ENCODE data around the gene CIAO2A.
A peak's percentile ranks its signal among the peaks of the same experiment; 100 is the strongest.
"Not testable (repeated sequence)": the region's sequence is repeated elsewhere in the genome, so short reads cannot be mapped to it uniquely, and the experiment has no call there.

The CIAO2A gene

DNA sequence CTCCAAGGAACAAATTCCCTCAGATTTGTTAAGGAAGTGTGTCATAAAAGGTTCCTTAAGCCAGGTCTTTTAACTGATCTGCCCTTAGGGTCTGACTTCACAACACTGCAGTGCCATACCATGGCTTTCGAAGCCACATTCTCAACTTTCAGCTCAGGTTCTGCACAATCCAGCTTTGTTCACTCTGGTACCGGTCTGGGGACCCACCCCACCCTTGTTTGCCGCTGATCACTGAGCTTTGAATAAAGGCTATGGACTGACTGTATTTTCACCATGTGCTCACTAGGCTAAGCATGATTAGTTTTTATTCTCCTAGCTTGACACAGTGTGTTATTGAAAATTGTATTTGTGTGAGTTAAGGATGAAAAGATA, 18.0 kb upstream of the CIAO2A start:
- no peak for DNase-seq

DNA sequence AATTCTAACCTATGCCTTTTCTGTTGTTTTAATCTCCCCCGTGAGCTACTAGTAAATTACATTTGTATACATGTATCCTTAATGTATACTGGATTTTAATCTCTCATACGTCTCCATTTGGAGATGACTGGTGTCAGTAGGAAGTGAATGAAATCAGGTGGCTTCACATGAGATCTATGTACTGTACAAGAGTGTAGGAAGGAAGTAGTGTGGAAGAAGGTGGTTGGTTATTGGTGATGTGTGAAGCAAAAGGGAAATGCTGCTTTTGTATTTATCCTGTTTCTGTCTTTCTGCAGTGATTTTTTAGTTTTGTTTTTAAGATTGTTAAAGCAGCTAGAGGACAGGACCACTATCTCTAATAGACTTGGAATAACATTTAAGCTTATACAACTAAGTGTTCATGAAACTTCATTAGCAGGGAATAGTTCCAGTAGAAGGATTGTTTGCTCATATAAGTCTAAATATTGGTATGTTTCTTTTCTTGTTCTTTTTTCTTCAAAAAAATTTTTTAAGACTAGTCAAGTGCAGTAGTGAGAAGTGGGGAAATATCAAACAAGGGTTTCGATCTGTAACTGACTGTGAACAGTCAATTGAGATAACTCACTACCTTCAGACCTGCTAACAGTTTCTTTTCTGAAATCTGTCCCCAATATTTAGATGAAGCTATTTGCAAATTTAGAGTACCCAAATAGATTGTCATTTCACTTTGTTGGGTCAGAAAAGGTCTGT, 17.5 kb upstream of the CIAO2A start:
- no peak for DNase-seq

DNA sequence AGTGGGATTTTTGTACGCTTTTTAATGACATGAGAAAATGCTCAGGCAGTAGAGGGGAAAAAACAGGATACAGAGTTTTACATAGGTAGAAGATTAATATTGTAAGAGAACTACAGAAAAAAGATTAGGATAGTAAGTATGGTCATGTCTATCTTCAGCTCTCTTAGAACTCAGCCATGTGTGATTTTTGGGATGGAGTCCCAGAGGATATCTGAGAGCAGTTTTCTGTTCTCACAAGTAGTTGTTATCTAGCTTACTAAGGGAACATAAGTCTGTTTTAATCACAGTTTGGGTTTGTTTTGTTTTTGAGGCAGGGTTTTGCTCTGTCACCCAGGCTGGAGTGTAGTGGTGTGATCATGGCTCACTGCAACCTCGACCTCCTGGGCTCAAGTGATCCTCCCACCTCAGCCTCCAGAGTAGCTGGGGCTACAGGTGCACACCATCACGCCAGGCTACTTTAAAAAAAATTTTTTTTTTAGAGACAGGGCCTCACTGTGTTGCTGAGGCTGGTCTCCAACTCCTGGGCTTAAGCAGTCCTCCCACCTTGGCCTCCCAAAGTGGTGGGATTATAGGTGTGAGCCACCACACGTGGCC, 16.6 kb upstream of the CIAO2A start:
- DNase-seq, result not testable (repeated sequence)

DNA sequence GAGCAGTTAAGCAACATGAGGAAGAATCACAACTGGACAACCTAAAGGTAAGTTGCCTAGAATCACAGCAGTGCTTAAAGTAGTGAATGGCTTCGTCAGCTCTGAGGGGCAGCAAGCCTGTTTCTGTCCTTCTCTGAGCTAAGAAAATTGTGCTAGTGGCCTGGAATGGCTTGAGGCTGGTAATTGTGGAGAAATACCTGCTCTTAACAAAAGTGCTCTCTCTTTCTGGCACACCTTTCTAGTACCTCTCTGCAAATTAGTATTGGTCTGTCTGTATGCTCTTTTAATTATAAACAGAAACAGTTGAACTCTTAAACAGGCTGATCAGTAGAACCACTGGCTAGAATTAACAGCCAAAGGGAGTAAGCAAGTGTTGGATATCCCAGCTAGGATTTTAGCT, 13.7 kb upstream of the CIAO2A start:
- DNase-seq, result no peak

DNA sequence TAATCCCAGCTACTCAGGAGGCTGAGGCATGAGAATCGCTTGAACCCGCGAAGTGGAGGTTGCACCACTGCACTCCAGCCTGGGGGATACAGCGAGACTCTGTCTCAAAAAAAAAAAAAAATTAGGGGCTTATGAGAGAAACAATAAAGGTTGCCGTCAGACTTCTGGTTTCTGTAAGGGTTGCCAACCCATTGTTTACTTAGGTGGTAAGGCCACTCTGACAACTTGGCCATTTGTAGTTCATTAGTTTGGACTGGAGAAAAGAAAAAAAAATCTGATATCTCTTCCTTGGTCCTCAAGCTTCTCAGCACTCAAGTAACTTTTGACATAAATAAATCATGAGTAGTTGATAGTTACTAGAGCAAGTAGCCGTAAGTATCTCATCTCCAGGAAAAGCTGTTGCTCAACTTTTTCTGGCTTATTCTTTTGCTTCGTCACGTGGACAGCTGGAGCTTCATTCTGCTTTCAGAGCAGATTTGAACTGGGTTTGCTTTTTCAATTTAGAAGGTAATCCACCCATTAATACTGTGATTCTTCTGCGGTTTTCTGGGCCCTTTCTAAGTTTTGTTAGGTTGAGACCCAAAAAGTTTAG, 11.6 kb upstream of the CIAO2A start:
- DNase-seq, result no peak

DNA sequence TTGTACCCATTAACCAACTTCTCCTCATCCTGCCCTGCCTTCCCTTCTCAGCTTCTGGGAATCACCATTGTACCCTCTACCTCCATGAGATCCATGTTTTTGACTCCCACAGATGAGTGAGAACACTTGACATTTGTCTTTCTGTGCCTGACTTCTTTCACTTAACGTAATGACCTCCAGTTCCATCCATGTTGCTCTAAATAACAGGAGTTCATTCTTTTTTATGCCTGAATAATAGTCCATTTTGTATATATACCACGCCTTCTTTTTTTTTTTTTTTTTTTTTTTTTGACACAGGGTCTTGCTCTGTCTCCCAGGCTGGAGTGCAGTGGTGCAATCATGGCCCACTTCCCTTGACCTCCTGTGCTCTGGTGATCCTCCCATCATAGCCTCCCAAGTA, 8.9 kb upstream of the CIAO2A start:
- DNase-seq, result no peak

DNA sequence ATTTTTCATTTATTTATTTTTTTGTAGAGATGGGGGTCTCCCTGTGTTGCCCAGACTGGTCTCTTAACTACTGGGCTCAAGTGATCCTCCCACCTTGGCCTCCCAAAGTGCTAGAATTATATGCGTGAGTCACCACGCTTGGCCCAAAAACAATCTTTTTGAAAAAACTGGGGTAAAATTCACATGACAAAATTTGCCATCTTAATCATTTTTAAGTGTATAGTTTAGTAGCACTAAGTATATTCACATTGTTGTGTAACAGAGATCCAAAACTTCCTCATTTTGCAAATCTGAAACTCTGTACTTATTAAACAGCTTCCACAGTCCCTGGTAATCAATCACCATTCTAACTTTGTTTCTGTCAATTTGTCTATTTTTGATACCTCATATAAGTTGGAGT, 7.3 kb upstream of the CIAO2A start:
- DNase-seq, result no peak

DNA sequence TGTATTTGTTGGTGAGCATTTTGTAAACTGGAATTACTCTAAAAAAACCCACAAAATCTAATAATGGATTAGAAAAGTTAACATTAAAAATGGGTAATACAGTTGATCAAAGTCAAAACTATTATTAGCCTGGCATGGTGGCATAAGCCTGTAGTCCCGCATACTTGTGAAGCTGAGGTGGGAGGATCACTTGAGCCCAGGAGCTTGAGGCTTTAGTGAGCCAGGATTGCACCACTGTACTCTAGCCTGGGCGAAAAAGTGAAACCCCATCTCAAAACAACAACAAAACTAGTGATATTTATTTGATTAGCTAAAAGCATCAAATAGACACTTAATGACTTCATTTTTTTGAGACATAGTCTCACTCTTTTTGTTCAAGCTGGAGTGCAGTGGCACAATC, 5.7 kb upstream of the CIAO2A start:
- DNase-seq, result no peak

DNA sequence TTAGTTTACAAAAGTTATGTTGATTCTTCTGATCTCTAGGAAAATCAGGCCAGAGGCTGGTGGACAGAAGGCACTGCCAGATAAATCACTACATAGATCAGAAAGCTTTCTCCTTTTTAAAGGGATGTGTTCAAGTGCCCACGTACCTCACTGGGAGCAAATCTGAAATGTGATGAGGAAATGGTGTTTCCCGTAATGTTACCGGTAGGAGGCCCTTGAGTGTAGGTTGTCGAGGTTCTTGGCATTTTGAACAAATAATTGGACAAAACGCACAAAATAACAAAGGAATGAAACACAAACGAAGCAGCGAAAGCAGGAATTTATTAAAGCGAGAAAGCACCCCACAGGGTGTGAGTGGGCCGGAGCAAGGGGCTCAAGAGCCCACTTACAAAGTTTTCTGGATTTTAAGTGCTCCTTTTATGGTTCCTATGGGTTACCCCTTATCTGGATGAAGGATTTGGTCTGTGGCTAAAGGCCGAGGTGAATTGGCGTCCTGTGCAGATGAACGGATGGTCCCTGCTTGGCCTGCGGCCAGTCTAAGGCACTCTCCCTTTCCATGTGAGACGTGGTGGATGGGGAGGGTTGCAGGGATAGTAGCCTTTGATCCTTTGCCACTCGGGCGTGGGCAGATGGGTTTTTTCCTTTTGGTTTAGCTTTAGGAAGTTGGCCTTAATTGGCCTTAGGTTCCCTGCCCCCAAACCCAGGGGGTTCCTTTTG, 3.2 kb upstream of the CIAO2A start:
- no peak for DNase-seq

DNA sequence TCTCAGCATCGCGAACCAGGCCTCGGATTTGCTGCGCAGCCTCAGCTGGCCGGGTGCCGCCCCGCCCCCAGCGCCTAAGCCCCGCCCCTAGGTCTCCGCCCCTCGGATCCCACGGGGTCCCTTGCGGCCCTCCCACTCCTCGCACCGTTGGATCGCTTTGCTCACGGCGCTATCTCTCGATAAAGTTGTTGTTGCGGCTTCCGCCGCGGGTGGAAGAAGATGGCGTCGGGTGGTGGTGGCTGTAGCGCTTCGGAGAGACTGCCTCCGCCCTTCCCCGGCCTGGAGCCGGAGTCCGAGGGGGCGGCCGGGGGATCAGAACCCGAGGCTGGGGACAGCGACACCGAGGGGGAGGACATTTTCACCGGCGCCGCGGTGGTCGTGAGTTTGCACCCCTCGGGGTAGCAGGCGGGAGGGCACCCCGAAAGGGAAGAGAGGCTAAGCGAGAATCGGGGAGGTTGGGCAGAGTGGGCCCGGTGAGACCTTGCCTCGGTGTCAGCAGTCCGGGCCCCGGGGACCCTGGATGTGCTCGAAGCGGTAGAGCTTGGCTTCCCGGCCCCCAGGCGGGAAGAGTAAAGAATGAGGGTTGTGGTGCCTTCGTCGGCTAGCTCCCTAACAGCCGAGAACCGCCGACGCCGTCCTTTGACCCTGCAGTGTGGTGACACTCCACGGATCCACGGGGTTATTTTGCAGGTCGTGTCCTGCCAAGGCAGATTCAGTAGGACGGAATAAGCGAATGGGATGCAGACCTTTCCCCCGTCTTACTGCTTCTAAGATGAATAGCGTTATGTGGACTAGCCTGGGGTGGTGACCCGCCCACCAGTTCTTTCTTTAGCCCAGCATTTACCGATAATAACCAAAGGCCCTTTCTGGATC, 2.4 kb upstream of the CIAO2A start, which contains the start of gene SNX1:
SNX1 (plus strand) TSS at position 188 of the 873 bp plus-strand sequence; CDS start at position 220, 32 bp downstream.
- DNase-seq, result peak; percentile 69

DNA sequence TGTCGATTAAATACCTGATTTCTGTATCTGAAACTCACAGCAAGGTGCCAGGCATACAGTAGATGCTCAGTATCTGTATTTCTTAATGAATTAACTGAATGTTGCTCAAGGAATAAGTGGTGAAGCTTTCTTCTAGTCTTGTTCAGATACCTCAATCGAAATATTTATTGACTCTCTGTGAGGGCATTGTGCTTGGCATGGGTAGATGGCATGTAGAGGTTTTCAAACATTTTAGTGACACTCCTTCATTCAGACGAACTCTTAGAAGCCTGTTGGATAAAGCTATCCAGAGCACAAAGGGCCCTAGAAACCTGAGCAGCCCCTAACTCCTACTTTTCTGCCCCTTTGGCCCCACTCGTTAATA, 1.8 kb upstream of the CIAO2A start:
- no peak for DNase-seq

DNA sequence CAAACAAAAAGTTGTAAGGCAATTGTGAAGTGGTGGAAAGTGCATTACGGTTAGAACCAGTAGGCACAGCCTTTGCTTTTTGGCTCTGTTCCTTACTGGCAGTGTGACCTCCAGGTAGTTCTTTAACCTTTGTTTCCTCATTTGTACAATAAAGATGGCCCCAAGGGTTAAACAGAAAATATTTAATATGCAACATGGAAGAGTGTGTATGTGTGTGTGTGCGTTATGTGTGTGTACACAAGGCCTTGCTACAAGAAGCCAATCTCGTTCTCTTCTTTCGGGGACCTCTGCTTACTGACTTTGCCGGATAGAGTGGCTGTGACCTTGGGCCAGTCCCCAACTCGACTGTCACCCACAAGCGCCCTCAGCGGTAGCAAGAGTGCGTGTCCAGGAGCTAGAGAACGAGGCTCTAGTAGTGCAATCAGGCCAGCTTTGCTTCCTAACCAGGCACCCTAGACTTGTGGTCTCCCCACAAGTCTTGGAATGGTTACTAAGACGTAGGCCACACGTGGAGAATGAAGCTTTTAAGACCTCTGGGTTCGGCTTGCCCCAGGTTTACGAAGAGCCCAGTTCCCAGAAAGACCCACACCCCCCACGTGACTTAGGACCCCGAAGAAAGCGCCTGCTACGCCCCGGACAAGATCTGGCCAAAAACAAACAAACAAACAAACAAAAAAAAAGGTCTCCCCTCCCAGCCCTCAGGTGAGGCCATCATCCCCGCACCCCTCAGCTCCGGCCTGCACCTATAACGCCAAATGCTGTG, 593 bp downstream of the CIAO2A start:
- peak; percentile 30 for DNase-seq

DNA sequence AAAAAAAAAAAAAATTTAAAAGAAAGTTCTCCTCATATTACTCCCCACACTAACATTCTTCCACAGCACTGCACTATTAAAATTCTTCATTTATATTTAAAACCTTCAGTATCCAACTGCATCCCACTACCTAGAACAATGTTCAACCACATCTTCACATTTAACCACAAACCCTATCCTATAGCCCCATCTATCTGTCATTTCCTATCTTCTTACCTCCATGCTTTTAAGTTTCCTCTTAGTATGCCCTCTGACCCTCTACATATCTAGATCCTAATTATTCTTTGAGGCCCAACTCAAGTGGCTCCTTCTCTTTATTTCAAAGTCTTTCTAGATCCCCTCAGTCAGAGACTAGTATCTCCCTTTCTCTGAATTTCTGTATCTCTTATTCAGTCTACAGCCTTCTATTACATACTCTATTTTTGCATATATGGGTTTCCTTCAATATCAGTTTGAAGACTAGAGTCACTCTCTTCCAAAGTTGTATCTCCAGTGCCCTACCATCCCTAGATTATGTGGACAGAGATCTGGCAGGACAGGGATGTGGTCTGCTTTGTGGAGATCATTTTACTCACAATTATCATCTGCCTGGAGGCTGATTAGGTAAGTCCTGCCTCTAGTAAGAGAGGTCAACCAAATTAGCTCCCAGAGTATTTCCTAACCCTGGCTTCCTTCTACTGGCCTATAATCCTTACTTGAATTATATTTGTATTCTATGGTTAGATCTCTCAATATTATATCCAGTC, 1.4 kb downstream of the CIAO2A start:
- DNase-seq, result no peak

DNA sequence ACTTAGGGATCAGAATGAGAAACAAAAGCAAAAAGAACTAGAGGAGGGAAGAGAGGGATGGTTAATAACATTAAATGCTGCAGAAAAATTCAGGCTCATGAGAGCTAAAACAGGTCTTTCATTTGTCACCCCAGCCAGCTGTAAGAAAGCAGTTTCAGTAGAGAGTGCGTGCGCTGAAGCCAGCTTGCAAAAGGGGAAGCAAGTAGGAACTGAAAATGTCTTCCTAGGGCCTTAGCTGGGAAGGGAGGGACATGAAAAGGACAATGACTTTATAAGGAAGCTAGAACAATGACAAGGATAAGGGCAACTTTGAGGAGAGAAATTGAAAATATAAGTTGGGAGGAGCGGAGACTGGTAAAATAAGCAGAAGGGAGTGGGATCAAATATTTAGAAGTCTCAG, 3.1 kb downstream of the CIAO2A start:
- DNase-seq, result no peak

DNA sequence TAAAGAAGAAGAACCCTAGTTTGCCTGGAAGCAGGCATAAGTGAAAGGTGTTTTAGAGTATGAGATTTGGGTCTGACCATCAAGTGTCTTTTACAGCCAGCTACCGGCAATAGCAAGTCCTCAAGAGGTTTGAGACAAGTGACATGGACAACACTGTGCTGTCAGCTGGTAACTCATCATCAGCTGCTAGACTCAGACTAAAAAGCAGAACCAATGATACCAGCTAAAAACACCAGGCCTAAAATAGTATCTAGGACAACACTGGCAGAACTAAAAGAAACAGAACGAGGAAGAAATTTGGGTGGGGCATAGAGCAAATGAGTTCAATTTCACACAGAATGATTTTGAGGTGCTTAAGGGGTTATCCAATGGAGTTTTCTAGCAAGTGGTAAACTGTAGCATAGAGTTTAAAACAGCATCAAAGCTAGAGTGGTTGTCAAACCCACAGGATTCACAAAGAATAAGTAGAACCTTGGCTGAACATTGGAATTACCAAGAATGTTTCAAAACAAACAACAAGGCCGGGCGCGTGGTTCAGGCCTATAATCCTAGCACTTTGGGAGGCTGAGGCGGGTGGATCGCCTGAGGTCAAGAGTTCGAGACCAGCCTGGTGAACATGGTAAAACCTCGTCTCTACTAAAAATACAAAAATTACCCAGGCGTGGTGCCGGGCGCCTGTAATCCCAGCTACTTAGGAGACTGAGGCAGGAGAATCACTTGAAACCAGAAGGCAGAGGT, 3.9 kb downstream of the CIAO2A start:
- no peak for DNase-seq

DNA sequence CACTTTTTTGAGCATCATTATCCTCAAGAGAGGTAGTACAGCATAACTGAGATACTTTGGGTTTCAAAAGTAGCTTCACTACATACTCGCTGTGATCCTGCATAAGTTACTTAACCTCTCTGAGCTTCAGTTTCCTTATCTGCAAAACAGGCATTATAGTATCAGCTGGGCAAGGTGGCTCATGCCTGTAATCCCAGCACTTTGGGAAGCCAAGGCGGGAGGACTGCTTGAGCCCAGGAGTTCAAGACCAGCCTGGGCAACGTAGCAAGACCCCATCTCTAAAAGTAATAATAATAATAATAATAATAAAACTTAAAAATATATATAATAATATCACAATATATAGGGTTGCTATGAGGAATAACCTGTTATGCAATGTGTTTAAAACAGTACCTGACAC, 10.9 kb downstream of the CIAO2A start:
- DNase-seq, result no peak

DNA sequence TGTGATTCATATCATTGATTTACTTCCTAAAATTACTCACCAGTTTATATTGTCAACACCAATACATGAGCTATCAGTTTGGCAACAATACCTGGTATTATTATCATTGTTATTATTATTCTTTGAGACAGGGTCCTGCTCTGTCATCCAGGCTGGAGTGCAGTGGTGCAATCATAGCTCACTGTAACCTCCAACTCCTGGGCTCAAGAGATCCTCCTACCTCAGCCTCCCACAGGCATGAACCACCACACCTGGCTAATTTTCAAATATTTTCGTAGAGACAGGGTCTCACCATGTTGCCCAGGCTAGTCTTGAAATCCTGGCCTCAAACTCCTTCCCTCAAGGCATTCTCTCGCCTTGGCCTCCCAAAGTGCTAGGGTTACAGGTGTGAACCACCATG, 20.1 kb downstream of the CIAO2A start:
- not testable (repeated sequence) for DNase-seq

DNA sequence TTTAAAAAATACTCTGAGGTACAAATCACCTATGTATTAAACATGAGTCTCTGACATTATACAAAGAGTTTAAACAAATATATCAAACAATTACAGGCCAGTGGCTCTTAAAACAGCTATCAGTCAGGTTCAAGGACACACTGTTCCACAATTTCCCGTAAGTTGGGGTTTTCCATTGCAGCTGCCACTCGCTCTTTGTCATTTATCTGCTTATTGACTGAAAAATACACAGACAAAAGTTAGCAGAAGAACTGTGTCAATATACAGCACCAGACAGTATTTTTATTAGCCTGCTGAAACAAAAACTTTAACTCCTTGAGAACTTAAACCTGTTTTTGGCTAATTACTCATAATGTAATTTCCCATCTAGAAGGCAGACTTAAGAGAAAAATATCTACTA, 20.8 kb downstream of the CIAO2A start:
- no peak for DNase-seq

DNA sequence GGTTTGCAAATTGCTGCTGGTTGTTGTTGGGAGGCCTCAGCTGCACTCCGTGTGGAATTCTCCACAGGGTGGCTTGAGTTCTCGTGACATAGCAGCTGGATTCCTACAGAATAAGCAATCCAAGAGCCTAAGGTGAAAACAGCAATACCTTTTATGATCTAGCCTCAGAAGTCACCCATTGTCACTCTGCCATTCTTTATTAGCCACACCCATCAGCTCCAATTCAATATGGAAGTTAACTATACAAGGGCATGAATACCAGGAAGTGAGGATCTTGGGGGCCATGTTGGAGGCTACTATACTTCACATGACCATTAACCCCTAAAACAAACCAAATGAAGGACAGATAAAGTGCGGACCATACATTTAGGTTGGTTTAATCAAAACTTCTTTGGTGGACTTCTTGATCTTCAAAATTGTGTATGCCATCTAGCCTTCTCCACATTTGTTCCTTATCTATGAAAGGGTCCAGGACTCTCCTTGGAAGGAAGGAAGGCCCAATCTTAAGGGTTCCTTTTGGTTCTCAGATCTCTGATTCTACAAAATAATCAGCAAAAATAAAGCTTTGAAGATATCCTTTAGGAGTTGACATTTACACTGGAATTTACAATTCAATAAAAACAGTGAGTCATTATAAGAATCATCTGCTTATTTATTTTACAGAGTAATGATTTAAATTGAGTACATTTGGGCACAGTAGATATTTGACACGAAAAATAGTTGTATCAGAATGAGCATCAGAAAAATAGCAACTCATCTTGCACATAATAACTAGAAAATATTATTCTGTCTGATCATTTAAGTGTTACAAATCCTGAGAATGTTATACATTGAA, 21.5 kb downstream of the CIAO2A start:
- no peak for DNase-seq

Data from NCI-H1694 treated with DMSO at 0.1 percent for 48 hours (cell line).